Muscle of leg (tissue), 11 donors: ENCODE data around the gene TMIE. TPM values are rescaled to one million over a fixed set of nuclear protein-coding genes. Genes with fewer than 3 reads are reported as not detected.
"Not testable (repeated sequence)": the region's sequence is repeated elsewhere in the genome, so short reads cannot be mapped to it uniquely, and the experiment has no call there.

Experiments
- DNase-seq: peaks from one replicate; pipeline ENCODE4 v3.0.0; 2013
- H3K27ac ChIP-seq: one replicate; pipeline ENCODE4 v1.5.1; 2013; ENCODE audit warnings: mild to moderate bottlenecking, low read length, control low read depth
- H3K27me3 ChIP-seq: one replicate; pipeline ENCODE4 v1.6.1; 2013; ENCODE audit warnings: low read length; ENCODE audit not compliant: control insufficient read depth, insufficient read depth
- H3K36me3 ChIP-seq: one replicate; pipeline ENCODE4 v1.6.1; 2013; ENCODE audit warnings: low read length; ENCODE audit not compliant: control insufficient read depth, insufficient read depth
- H3K4me1 ChIP-seq: one replicate; pipeline ENCODE4 v1.6.1; 2013; ENCODE audit warnings: low read length; ENCODE audit not compliant: control insufficient read depth, insufficient read depth
- H3K4me3 ChIP-seq: one replicate; pipeline ENCODE4 v1.5.1; 2013; ENCODE audit warnings: low read length, control low read depth
- H3K9me3 ChIP-seq: replicated peaks from 2 replicates; pipeline ENCODE4 v1.6.1; 2013; ENCODE audit warnings: low read depth, low read length; ENCODE audit not compliant: control insufficient read depth
- WGBS: methylation state at CpG from one replicate; pipeline ENCODE4 v1.1.5; 2013; ENCODE audit warnings: missing lambda C conversion rate; ENCODE audit not compliant: insufficient coverage; 5-methylcytosine and 5-hydroxymethylcytosine counted together
- polyA plus RNA-seq, 8 donors: library from polyadenylated mRNA; unstranded; fragments of 120-200 nt; gene quantifications; one replicate each; pipeline versions ENCODE4 v1.2.1 to v1.2.3, GENCODE V29; 2013; ENCODE audit warnings: inconsistent platforms in 1 of 8, low replicate concordance in 1 of 8; ENCODE audit not compliant: insufficient read length in 8 of 8, insufficient read depth in 1 of 8
- total RNA-seq: library from RNA; stranded (reverse); fragments of 120-200 nt; gene quantifications from one replicate; pipeline ENCODE4 v1.2.4, GENCODE V29; 2013

Gene TMIE
- total and polyA plus RNA-seq, 9 donors: 0.32 to 1.0 (median 0.74) TPM

- no peaks in the 10 kb centered on the region for H3K9me3 ChIP-seq
- 23% methylated on average over 2 of the region's 4 CpGs for WGBS
- H3K4me3 ChIP-seq: no peak overlapping the region
- H3K27ac ChIP-seq: no peak overlapping the region
- H3K4me1 ChIP-seq: peaks cover 45% of the 10 kb centered on the region
- H3K27me3 ChIP-seq: peaks cover 23% of the 10 kb centered on the region
- no peaks in the 10 kb centered on the region for H3K36me3 ChIP-seq
- peak; percentile 53 for DNase-seq
Measured at GRCh38 chr3:46700772-46701171, 420 bp upstream of the TMIE start.

GRCh38 chr3:46702246-46703012 is 1.2 kb downstream of the TMIE start:
- 43% methylated on average over 1 of the region's 4 CpGs for WGBS
- H3K4me1 ChIP-seq: peaks cover 41% of the 10 kb centered on the region
- H3K9me3 ChIP-seq: no peaks in the 10 kb centered on the region
- no peaks in the 10 kb centered on the region for H3K36me3 ChIP-seq
- peaks cover 23% of the 10 kb centered on the region for H3K27me3 ChIP-seq
- DNase-seq: no peak
- no peak overlapping the region for H3K27ac ChIP-seq
- H3K4me3 ChIP-seq: no peak overlapping the region

- peaks cover 41% of the 10 kb centered on the region for H3K4me1 ChIP-seq
- DNase-seq: no peak
- H3K36me3 ChIP-seq: no peaks in the 10 kb centered on the region
- no peak overlapping the region for H3K4me3 ChIP-seq
- no peak overlapping the region for H3K27ac ChIP-seq
- no peaks in the 10 kb centered on the region for H3K9me3 ChIP-seq
- H3K27me3 ChIP-seq: peaks cover 23% of the 10 kb centered on the region
- WGBS: 82% methylated on average over 2 of the region's 4 CpGs
Measured at GRCh38 chr3:46703013-46703520, 1.9 kb downstream of the TMIE start.

- not testable (repeated sequence) for H3K9me3 ChIP-seq, H3K27ac ChIP-seq, DNase-seq, H3K36me3 ChIP-seq, H3K4me3 ChIP-seq
- peaks cover 41% of the 10 kb centered on the region for H3K4me1 ChIP-seq
- peaks cover 23% of the 10 kb centered on the region for H3K27me3 ChIP-seq
- 49% methylated on average over 5 of the region's 7 CpGs for WGBS
Measured at GRCh38 chr3:46704346-46704745, 3.2 kb downstream of the TMIE start.

- H3K4me3 ChIP-seq: no peak overlapping the region
- H3K9me3 ChIP-seq: no peaks in the 10 kb centered on the region
- DNase-seq: peak; percentile 79
- no CpG with 5 or more reads among the region's 4 CpGs for WGBS
- H3K27me3 ChIP-seq: peaks cover 23% of the 10 kb centered on the region
- no peaks in the 10 kb centered on the region for H3K36me3 ChIP-seq
- H3K4me1 ChIP-seq: peaks cover 40% of the 10 kb centered on the region
- H3K27ac ChIP-seq: no peak overlapping the region
Measured at GRCh38 chr3:46705022-46705530, 3.9 kb downstream of the TMIE start.

- peak; percentile 29 for DNase-seq
- Histone ChIP-seq H3K4me1 (peaks cover 36% of the 10 kb centered on the region), H3K36me3 (no peaks in the 10 kb centered on the region), H3K27ac (no peak overlapping the region), H3K9me3 (no peaks in the 10 kb centered on the region), H3K27me3 (peaks cover 18% of the 10 kb centered on the region), H3K4me3 (no peak overlapping the region)
- WGBS: 65% methylated on average over 7 of the region's 19 CpGs
Measured at GRCh38 chr3:46705751-46706552, 4.8 kb downstream of the TMIE start.

- no peaks in the 10 kb centered on the region for H3K36me3 ChIP-seq
- H3K9me3 ChIP-seq: no peaks in the 10 kb centered on the region
- no peak overlapping the region for H3K27ac ChIP-seq
- no peak overlapping the region for H3K4me3 ChIP-seq
- peak; percentile 6 for DNase-seq
- peaks cover 12% of the 10 kb centered on the region for H3K27me3 ChIP-seq
- WGBS: 48% methylated on average over 12 of the region's 13 CpGs
- peaks cover 38% of the 10 kb centered on the region for H3K4me1 ChIP-seq
Measured at GRCh38 chr3:46706771-46707582, 5.8 kb downstream of the TMIE start.

GRCh38 chr3:46707601-46708011 is 6.4 kb downstream of the TMIE start:
- Histone ChIP-seq H3K36me3 (no peaks in the 10 kb centered on the region), H3K27me3 (peaks cover 6% of the 10 kb centered on the region), H3K4me1 (peaks cover 36% of the 10 kb centered on the region), H3K27ac (no peak overlapping the region), H3K9me3 (no peaks in the 10 kb centered on the region), H3K4me3 (no peak overlapping the region)
- DNase-seq: peak; percentile 0
- WGBS: 78% methylated on average over 6 of the region's 7 CpGs

- H3K27me3 ChIP-seq: peaks cover 4% of the 10 kb centered on the region
- peaks cover 33% of the 10 kb centered on the region for H3K4me1 ChIP-seq
- H3K9me3 ChIP-seq: no peaks in the 10 kb centered on the region
- WGBS: 77% methylated on average over 9 of the region's 11 CpGs
- no peaks in the 10 kb centered on the region for H3K36me3 ChIP-seq
- H3K4me3 ChIP-seq: no peak overlapping the region
- peak; percentile 1 for DNase-seq
- no peak overlapping the region for H3K27ac ChIP-seq
Measured at GRCh38 chr3:46708401-46709156, 7.4 kb downstream of the TMIE start.
